Measurements from ENCODE around the gene SRRM3.

SRRM3 gene

GRCh38 chr7:76316984-76317781 is 115.5 kb downstream of the SRRM3 start:
- H3K4me1 ChIP-seq (ENCODE audit: low read length): peaks cover 12% of the 10 kb centered on the region
- H3K9me3 ChIP-seq (ENCODE audit: insufficient read depth, low read length): no peaks in the 10 kb centered on the region
- TF ChIP-seq EZH2phosphoT487 (IDR thresholded peaks at IDR 0.05; ENCODE audit: low read depth): no peak
- TF ChIP-seq CTCF (IDR thresholded peaks at IDR 0.05; ENCODE audit: low read depth, low read length): no peak
- H3K4me2 ChIP-seq (ENCODE audit: low read length): peak overlapping the region; percentile 98
- no peaks in the 10 kb centered on the region for H3K79me2 ChIP-seq (ENCODE audit: low read length)
- H3K9ac ChIP-seq (ENCODE audit: low read length): peak overlapping the region; percentile 74
- H3K27ac ChIP-seq (ENCODE audit: low read length): no peak overlapping the region
- H4K20me1 ChIP-seq (ENCODE audit: insufficient read depth, low read length): no peaks in the 10 kb centered on the region; the same call in 1 of the 2 replicates
- peaks cover 3% of the 10 kb centered on the region for H3K36me3 ChIP-seq (replicated peaks; ENCODE audit: low read depth, low read length)
- peak overlapping the region; percentile 92 for H2AFZ ChIP-seq (ENCODE audit: low read depth, low read length)
- H3K4me3 ChIP-seq (ENCODE audit: low read length): peak overlapping the region; percentile 85
- no peaks in the 10 kb centered on the region for H3K27me3 ChIP-seq (ENCODE audit: low read depth, low read length)

DNA sequence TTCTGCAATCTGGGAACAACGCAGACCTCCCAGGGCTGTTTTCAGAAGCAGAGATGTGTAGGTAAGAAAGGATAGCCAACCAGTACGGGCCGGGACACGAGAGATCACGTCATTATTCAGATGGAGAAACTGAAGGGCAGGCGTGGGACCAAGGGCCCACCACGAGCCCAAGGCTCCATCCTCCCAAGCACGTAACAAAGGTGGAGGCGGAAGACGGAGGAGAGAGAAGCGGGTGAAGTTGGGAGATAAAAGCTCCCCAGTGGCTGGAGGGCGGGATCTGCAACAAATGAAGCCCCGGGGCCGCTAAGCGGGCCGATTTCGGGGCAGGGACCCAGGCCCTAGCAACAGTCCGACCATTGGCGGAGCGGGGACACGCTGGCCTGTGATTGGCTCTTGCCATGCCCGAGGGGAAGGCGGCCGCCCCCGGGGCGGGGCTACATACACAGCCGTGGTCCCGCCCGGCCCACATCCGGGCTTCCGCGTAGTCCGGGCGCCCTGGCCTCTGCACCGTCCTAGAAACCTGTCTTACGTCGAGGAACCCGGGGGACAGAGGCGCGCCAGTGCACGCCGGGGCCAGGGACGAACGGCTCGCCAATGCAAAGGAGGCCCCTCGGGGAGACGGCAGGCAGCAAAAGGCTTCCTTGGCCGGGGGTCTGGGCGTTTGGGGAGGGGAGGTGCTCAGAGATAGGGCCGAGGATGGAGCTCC is 116.2 kb downstream of the SRRM3 start:
- TF ChIP-seq CTCF (IDR thresholded peaks at IDR 0.05; ENCODE audit: low read depth, low read length) (no peak), EZH2phosphoT487 (IDR thresholded peaks at IDR 0.05; ENCODE audit: low read depth) (no peak)
- Histone ChIP-seq H4K20me1 (ENCODE audit: insufficient read depth, low read length) (peaks cover 6% of the 10 kb centered on the region; the same call in 1 of the 2 replicates), H3K4me2 (ENCODE audit: low read length) (peak overlapping the region; percentile 98), H3K9me3 (ENCODE audit: insufficient read depth, low read length) (no peaks in the 10 kb centered on the region), H3K9ac (ENCODE audit: low read length) (peak overlapping the region; percentile 74), H2AFZ (ENCODE audit: low read depth, low read length) (peak overlapping the region; percentile 92), H3K4me1 (ENCODE audit: low read length) (peaks cover 12% of the 10 kb centered on the region), H3K4me3 (ENCODE audit: low read length) (peak overlapping the region; percentile 85), H3K27me3 (ENCODE audit: low read depth, low read length) (no peaks in the 10 kb centered on the region), H3K79me2 (ENCODE audit: low read length) (peaks cover 7% of the 10 kb centered on the region; the same call in 1 of the 2 replicates), H3K27ac (ENCODE audit: low read length) (peak overlapping the region; percentile 41), H3K36me3 (replicated peaks; ENCODE audit: low read depth, low read length) (peaks cover 3% of the 10 kb centered on the region)

- TF ChIP-seq EZH2phosphoT487 (IDR thresholded peaks at IDR 0.05; ENCODE audit: low read depth): no peak
- peak; percentile 23; the same call in 1 of the 2 replicates for TF ChIP-seq CTCF (IDR thresholded peaks at IDR 0.05; ENCODE audit: low read depth, low read length)
- Histone ChIP-seq H3K4me2 (ENCODE audit: low read length) (peak overlapping the region; percentile 81), H3K4me1 (ENCODE audit: low read length) (peaks cover 12% of the 10 kb centered on the region), H2AFZ (ENCODE audit: low read depth, low read length) (peak overlapping the region; percentile 67; the same call in 1 of the 2 replicates), H3K9ac (ENCODE audit: low read length) (peak overlapping the region; percentile 72), H3K27ac (ENCODE audit: low read length) (peak overlapping the region; percentile 41), H3K9me3 (ENCODE audit: insufficient read depth, low read length) (no peaks in the 10 kb centered on the region), H3K79me2 (ENCODE audit: low read length) (peaks cover 9% of the 10 kb centered on the region; the same call in 1 of the 2 replicates), H4K20me1 (ENCODE audit: insufficient read depth, low read length) (peaks cover 12% of the 10 kb centered on the region; the same call in 1 of the 2 replicates), H3K4me3 (ENCODE audit: low read length) (peak overlapping the region; percentile 85), H3K27me3 (ENCODE audit: low read depth, low read length) (no peaks in the 10 kb centered on the region), H3K36me3 (replicated peaks; ENCODE audit: low read depth, low read length) (peaks cover 3% of the 10 kb centered on the region)
Observed at GRCh38 chr7:76318488-76319353, 117.0 kb downstream of the SRRM3 start.
